ACHN (cell line): ENCODE measurements around the gene AUNIP.

Source experiments
- DNase-seq: peaks from one replicate; pipeline ENCODE4 v3.0.0-alpha.2; 2015
- in situ Hi-C: cut with HindIII; loops from 2 replicates; pipeline ENCODE4 v1.10.0; 2017; ENCODE audit warnings: low sequenced_read_pairs, low pct_ligation_motif_present, low pct_unique_long_range_greater_than_20kb

Gene AUNIP, protein sequence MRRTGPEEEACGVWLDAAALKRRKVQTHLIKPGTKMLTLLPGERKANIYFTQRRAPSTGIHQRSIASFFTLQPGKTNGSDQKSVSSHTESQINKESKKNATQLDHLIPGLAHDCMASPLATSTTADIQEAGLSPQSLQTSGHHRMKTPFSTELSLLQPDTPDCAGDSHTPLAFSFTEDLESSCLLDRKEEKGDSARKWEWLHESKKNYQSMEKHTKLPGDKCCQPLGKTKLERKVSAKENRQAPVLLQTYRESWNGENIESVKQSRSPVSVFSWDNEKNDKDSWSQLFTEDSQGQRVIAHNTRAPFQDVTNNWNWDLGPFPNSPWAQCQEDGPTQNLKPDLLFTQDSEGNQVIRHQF

DNA sequence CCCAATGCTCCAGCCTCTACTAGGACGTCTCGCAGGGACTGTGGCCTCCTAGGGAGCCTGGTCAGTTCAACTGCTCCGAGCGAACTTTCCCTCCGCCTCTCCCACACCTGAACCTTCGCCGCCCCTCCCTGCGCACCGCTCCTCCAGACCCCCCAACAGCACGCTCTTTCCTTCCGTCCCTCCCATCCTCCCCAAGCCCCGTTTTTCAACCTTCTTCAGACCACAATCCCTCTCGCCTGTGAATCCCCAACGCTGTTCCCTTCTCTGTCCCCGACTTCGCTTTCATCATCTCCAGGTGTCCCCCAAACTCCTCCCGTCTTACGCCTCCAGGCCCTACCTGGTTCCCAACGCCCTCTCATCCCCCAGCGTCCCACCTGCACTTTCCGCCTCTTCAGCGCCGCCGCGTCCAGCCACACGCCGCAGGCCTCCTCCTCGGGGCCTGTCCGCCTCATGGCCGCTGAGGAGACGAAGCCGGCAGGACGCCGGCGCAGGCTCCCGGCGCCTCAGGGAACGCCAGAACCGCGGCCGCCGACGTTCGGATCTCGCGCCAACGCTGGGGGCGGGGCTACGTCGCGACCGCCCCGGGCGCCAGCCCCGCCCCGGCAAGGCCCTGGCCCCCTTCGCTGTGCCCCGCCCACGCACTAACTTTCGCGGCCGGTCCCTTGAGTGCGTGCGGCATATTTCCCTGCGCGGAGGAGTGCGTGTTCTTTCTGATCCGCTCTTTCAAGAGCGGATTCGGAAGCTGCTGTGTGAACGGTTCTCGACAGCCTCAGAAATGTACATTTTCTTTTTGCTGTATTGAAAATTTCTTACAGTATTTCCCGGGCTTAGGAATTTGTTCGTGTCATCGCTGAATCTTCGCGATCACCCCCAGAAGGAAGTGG, at the start of gene AUNIP:
AUNIP (minus strand) TSS at position 552 of the 884 bp plus-strand sequence; CDS start at position 452, 100 bp downstream.
- peak; percentile 83 for DNase-seq
- in situ Hi-C loops, result no loop called here

DNA sequence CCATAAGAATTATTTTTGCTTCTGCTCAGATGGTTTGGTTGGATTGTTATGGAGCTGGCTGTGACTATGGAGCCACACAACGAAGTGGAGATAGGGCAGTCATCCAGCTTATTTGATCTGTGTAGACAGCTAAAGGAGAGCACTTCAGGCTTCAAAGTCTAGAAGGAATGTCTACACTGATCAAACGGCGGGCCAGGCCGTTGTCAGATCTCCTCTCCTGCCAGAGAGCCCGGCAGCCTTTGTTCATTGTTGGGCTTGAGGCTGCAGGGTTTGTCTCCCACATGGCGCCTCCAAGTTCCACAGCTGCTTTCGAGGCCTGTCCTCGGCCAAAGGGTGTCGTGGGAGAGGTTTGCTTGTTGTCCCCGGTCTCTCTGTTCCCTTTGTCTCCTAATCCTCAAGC, 49.8 kb upstream of the AUNIP start:
- in situ Hi-C loops, result no loop called here
- no peak for DNase-seq

DNA sequence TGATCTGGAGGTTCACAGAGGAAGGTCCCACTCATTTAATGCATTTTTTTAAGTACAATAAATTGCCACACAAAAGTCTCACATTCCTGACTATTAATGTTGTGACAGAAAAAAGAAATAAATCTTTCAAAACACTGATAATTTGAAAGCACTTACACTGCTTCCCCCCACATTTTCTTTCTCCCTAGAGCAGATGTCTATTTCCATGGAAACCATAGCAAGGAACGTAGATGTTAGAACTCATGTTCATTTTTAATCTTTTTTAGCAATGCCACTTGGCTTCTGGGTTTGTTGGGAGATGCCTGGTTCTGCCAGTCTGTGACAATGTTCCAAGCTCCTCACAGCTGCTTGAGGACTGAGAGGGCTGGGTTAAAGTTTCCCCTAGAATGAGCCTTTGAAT, 48.9 kb upstream of the AUNIP start:
- in situ Hi-C loops, result no loop called here
- no peak for DNase-seq

DNA sequence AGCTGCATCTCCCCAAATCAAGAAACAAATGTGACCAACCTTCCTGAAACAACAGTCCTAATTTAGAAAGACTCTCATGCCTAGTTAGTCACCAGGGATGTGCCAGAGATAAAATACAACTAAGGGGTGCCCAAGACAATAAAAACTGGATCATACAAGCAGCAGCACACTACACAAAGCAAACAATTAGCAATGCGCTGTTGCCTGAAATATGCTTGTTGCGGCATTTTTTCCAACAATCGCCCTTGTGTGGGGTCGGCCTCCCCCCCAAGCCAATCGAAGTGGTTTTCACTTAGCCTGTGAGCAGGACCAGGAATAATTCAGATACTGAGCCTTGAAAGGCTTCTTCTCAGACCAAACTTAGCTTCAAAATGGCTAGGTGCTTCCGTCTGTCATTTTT, 48.3 kb upstream of the AUNIP start:
- no peak for DNase-seq
- in situ Hi-C loops, result no loop called here

DNA sequence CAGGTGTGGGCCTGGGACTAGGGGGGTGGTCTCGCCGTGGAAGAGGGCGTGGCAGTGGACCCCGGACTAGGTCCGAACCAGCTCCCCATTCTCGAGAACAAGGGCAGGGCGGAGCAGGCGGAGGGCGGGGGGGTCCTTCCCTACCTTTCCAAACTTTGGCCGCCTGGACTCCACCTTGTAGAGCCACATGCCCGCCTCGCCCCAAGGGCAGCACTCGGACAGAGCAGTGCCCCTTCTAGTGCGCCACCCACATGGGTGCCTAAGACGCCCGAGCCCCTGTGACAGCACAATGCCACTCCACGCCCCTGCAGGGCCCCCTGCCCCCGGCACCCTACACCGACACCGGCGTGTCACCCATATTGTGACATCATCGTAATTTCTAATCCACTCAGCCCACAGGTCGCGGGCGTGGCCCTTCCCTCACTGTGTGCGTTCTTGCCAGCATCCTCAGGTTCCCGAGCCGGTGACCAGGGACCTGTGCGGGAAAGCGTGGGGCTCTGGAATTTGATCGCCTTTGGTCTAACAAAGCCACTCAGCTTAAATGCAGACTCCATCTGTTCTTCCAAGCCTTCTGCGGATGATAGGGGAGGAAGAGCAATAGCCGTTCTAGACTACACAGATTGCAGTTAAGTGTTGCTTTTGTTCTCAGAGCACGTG, 47.5 kb upstream of the AUNIP start:
- DNase-seq, result no peak
- in situ Hi-C loops, result no loop called here

DNA sequence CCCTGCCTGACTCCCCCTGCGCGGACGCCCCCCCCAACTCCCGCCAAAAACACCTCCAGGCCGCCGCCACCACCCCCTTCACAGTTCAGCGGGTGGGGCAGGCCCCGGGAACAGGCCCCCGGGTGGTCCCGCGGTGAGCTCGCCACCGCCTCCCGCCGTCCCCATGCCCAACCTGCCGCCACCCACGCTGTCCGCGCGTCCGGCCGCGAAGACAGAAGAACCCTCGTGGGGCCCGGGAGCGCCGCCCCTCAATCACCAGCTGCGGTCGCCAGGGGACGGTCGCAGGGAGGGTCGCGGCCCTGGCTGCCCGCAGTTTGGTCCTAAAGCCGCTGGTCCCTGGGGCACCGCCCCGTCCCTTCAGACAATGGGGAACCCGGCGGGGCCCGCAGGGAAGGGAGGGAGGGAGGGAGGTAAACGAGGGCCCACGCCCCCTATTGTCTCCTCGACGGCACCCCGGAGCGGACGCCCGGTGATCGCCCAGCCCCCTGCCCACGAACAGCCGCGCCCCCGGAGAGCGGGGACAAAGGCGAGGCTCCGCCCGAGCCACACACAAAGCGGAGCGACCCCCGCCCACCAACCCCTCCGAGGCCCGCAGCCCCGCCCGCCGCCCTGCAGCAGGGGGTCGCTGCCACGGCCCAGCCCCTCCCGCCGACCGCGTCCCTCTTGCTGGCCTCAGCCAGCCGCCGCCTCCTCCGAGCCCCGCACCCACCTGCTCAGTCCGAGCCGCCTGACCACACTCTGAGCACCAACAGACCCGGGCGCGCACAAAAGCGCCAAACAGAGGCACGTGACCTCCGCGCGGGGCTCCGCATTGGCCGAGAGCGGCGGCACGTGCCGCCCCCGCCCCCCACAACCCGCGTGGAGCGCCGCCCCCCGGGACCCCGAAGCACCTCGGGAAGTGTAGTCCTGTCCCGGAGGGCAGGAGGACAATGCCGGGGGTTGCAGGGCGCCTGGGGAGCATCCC, 46.7 kb upstream of the AUNIP start, which contains the start of gene STMN1:
STMN1 (minus strand) TSS at position 740 of the 964 bp plus-strand sequence. CDS start 1,743 bp downstream, outside the sequence.
- in situ Hi-C loops, result no loop called here
- DNase-seq, result peak; percentile 85

DNA sequence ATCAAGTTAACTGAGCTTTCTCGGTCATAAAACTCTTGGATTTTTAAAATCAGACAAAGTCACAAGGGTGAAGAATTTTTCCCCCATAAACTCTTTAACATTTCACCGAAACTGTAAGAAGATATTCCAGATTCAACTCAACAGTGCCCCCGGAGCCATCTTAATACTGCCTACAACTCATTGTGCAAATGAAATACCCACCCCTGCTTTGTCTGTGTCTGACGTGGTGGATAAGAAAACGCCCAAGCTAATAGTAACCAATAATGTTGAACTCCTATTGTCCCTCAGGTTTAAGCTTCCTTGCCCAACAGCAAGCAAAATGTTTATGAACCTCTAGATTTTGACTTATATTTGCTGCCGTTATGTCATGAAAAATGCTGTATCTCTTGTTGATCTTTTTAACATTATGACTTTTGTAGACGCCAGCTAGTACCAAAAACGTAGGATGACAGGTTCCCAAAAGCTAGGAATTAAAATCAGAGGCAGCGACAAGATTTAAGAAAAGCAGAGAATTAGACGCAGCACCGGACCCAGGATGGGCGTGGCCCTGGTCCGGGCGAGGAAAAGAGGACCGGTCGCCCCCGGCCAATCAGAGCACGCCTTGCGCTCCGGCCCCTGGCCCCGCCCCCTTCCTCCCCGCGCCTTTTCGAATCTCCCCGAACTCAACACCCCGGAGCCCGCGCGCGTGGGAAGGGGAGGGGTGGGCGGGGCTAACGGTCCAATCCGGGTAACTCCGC, 45.9 kb upstream of the AUNIP start:
- in situ Hi-C loops, result no loop called here
- DNase-seq, result peak; percentile 86

DNA sequence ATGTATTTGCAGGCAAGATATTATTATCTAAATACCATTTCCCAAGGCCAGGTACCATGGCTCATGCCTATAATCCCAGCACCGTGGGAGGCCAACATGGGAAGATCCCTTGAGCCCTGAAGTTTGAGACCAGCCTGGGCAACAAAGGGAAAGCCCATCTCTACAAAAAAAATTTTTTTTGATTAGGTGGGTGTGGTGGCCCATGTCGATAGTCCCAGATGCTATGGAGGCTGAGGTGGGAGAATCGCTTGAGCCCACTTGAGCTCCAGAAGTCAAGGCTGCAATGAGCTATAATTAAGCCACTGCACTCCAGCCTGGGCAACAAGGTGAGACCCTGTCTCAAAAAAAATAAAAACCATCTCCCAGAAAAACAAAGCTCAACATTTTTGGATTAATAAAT, 44.7 kb upstream of the AUNIP start:
- in situ Hi-C loops, result no loop called here
- no peak for DNase-seq

DNA sequence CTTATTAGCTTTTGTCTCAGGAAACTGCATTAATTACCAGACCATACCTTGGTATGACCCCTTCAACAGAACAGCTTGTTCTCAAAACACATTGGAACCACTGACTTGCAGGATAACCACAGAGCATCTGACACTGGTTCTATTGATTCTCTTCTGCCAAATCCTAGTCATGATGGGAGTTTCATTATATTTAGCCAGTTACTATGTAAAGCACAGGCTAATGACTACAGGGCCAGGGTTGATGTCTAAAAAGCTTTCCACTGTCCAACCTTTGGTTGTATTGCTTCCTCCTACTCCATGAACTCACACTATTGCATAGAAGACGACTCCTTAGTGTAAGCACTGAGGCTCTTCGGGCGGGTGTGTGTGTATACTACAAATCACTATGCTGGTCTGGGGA, 43.2 kb upstream of the AUNIP start:
- in situ Hi-C loops, result no loop called here
- DNase-seq, result no peak

DNA sequence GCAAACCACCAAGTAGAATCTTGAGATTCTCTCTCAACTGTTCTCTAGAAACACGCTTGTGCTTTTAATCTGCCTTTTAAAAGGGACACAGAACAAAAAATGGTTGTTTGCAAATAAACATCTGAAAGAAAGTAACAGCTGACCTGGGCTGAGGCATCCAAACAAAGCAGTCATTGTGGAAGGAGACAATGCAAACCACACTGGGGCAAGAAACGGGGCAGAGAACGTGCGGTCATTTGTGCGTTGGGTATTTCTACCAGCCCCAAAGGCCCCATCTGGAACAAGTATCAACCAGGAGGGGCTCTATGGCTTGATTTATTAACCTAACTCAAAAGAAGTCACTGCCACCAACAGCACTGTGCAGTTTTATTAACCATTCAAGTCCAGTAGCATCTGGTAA, 41.0 kb upstream of the AUNIP start:
- in situ Hi-C loops, result no loop called here
- DNase-seq, result no peak

DNA sequence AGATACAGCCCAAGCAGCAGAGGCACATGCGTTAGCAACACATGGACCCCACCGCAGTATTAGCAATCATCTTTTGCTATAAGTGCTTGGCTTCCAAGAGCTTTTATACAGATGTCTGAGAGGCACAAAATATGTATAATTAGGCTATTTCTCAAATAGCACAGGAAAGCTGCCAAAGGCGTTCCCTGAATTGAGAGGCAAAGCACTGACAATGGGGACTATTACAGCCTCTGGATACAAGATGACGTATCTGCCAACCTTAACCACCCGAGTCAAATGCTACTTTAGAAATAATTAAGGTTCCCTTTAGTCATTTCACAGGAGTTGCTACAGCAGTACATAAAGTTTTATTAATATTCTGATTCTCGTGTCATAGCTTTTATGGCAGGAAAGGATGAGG, 40.5 kb upstream of the AUNIP start:
- in situ Hi-C loops, result no loop called here
- no peak for DNase-seq

DNA sequence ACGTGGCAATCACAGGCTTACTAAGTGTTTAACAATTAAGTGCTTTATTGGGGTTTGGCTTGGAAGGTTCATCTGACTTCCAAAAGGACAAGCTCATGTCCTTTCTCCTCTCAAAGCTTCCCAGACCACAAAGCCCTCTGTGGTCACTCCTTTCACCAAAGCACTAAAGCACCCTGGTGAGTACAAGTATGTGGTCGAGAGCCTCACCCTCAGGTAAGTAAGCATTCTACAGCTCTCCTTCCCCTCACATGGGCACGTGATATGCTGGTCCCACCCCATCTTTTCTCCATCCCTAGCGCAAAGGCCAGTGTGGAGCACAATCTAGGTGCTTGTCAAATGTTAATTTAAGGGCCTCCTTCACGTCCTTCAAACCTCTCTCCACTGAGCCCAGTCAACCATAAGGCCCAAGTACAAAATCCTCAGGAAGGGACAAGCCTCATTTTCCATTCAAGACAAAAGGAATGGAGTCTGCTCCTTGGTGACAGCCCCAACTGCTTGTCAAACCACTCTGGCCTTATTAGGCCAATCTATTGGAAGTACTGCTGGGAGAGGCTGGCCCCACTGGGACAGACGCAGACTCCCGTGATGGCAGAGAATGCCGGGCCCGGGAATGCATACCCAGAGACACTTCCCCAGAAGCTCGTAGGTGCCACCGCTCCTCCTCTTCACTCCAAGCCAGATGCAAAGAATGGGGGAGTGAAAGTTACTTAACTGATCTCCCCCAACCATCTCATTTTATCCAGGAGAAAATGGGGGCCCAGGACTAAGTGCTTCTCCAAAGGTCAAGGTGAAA, 39.2 kb upstream of the AUNIP start:
- in situ Hi-C loops, result no loop called here
- no peak for DNase-seq

DNA sequence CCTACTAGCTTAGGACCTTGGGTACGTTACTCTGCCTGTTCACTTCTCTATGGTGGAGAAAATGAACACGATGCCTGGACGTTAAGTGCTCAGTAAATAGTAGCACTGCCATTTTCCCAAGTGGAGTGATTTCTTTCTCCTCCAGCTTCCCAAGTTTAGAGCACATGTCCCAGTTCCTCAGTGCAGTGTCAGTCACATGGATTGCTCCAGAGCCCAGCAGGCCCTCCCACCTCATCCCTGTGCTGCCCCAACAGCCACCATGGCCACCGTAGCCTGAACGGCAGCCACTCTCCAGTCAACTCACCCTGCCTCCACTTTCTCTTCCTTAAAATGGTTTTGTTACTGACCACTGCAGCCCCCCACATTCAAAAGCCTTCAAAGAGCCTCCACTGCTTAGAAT, 38.5 kb upstream of the AUNIP start:
- no peak for DNase-seq
- in situ Hi-C loops, result no loop called here

DNA sequence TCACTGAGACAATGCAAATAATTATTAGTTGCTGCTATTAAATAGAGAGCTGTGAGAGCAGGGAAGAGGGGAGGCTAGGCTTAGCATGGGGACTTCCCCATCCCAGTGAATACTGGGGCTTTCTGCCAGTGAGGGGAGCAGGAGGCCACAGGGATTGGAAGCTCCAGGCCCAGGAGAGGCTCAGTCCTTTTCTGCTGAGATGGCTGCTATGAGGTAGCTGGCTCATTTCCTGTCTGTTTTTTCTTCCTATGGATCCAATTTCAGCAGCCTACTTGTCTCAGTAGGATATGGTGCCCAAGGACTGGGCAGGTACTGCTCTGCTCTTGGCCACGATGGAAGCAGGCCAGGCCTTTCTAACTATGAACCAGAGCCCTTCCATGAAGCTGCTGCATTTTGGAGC, 37.0 kb upstream of the AUNIP start:
- no peak for DNase-seq
- in situ Hi-C loops, result no loop called here

DNA sequence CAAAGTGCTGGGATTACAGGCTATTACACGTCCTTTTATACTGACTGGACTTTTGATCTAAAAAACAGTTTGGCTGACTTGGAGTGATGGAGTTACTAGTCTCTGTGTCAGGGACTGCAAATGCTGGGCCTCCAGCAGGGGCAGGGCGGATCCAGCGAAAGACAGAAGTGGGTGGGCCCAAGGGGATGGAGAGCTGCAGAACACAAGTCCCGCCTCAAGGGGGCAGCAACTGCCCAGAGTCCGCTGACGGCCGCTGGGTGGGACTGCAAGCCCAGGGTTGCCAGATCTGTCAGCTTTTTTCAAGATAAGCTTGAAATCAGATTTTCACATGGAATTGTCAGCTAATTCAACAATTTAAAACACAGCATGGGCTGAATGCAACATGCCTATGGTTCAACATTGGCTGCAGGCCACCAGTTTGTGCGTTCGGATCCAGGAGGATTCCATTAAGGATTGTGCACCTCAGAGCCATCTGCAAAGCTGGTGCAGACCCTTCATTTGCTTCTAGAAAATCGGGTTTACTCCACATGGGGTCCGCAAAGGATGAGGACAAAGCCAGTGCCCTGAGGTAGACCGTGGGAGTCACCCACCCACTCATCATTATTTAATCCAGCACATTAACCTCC, 36.2 kb upstream of the AUNIP start:
- in situ Hi-C loops, result no loop called here
- DNase-seq, result peak; percentile 84

DNA sequence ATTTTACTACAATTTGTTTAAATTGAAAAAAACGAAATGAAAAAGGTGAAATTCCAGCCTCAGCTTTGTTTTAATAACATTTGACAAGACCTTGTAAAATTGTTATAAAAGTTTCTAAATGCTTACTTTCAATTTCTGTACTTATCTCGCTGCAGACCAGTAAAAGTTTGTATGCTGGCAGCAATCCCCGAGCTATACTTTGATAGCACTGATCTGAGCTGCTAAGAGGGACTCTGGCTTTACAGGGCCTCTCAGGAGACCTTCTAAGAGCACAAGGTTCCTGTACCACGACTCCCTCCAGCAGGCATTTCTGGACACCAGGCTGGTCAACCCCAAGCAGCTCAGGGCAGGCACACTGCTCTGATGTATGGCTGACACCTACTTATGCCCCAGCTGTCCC, 33.9 kb upstream of the AUNIP start:
- peak; percentile 6 for DNase-seq
- in situ Hi-C loops, result no loop called here
